Mesothelial cell of epicardium (in vitro differentiated cells): ENCODE measurements around the gene EMP3. TPM values are rescaled to one million over a fixed set of nuclear protein-coding genes. Genes with fewer than 3 reads are reported as not detected.

Source experiments
- DNase-seq, 2 experiments: peaks; one replicate each; pipeline ENCODE4 v3.0.0; 2021; ENCODE audit warnings: low spot score in 2 of 2; ENCODE audit not compliant: unreplicated experiment in 2 of 2
- H3K27ac Mint-ChIP-seq: 2 replicates; pipeline ENCODE4 v1.8.0; 2021; ENCODE audit warnings: mixed read lengths
- H3K27me3 Mint-ChIP-seq: 2 replicates; pipeline ENCODE4 v1.8.0; 2021; ENCODE audit warnings: low read depth, mixed read lengths
- H3K36me3 Mint-ChIP-seq: 2 replicates; pipeline ENCODE4 v1.8.0; 2021; ENCODE audit warnings: mixed read lengths
- H3K4me1 Mint-ChIP-seq: 2 replicates; pipeline ENCODE4 v1.8.0; 2021; ENCODE audit warnings: mixed read lengths
- H3K4me3 Mint-ChIP-seq: 2 replicates; pipeline ENCODE4 v1.8.0; 2021; ENCODE audit warnings: mild to moderate bottlenecking, moderate library complexity, mixed read lengths
- H3K9me3 Mint-ChIP-seq: 2 replicates; pipeline ENCODE4 v1.8.0; 2021; ENCODE audit warnings: mixed read lengths
- CTCF ChIP-seq: fragments of 200-600 bp; sonication (generic); IDR thresholded peaks from one replicate; pipeline ENCODE4 v1.5.0; 2021; ENCODE audit warnings: antibody characterized with exemption; ENCODE audit not compliant: unreplicated experiment
- total RNA-seq: library from RNA; stranded (reverse); gene quantifications from 3 replicates; pipeline ENCODE4 v1.2.1, GENCODE V29; 2021

EMP3 gene, protein sequence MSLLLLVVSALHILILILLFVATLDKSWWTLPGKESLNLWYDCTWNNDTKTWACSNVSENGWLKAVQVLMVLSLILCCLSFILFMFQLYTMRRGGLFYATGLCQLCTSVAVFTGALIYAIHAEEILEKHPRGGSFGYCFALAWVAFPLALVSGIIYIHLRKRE
- 50.2 to 57.3 TPM (median 52.5 TPM) in 3 replicates for total RNA-seq

- Mint-ChIP-seq H3K4me1 (peaks cover 61% of the 10 kb centered on the region), H3K27ac (peak within 1 kb of the TSS; percentile 91), H3K36me3 (peaks cover 6% of the 10 kb centered on the region), H3K9me3 (no peaks in the 10 kb centered on the region), H3K27me3 (no peaks in the 10 kb centered on the region), H3K4me3 (peak within 1 kb of the TSS; percentile 73)
- peak; percentile 74 to 83 for DNase-seq
- TF ChIP-seq CTCF, result no peak
These were observed at the start of gene EMP3 for GRCh38 chr19:48325265-48325910. Gene EMP3, plus strand, starts transcription at chr19:48325552. Its CDS starts 1,293 bp downstream, at chr19:48326845.

GRCh38 chr19:48279747-48280146 is 45.6 kb upstream of the EMP3 start:
- Mint-ChIP-seq H3K27me3 (no peaks in the 10 kb centered on the region), H3K4me3 (no peak overlapping the region), H3K9me3 (no peaks in the 10 kb centered on the region), H3K27ac (no peak overlapping the region), H3K36me3 (peaks cover 27% of the 10 kb centered on the region), H3K4me1 (peaks cover 2% of the 10 kb centered on the region)
- no peak for DNase-seq
- TF ChIP-seq CTCF, result no peak

DNA sequence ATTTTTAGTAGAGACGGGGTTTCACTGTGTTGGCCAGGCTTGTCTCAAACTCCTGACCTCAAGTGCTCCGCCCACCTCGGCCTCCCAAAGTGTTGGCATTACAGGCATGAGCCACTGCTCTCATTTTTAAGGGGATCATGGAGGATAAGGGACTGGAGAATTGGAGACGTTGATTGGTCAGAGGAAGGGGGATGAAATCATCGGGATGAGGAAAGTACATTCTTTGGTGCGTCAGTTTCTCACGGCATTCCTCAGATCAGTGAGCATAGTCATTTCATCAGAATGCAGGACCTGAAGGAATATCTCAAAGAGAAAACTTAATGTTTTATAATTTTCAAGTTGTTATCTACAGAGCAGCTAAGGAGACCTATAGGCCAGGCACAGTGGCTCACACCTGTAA is 41.4 kb upstream of the EMP3 start:
- Mint-ChIP-seq H3K36me3 (peaks cover 50% of the 10 kb centered on the region), H3K4me3 (no peak overlapping the region), H3K27me3 (no peaks in the 10 kb centered on the region), H3K27ac (no peak overlapping the region), H3K4me1 (peaks cover 6% of the 10 kb centered on the region), H3K9me3 (peaks cover 13% of the 10 kb centered on the region)
- TF ChIP-seq CTCF, result no peak
- DNase-seq, result no peak

- H3K4me1 Mint-ChIP-seq, result peaks cover 6% of the 10 kb centered on the region
- TF ChIP-seq CTCF, result no peak
- H3K9me3 Mint-ChIP-seq, result peaks cover 13% of the 10 kb centered on the region
- peaks cover 53% of the 10 kb centered on the region for H3K36me3 Mint-ChIP-seq
- H3K4me3 Mint-ChIP-seq, result no peak overlapping the region
- DNase-seq, result no peak
- peak overlapping the region; percentile 56 for H3K27ac Mint-ChIP-seq
- H3K27me3 Mint-ChIP-seq, result no peaks in the 10 kb centered on the region
These were observed 40.5 kb upstream of the EMP3 start for GRCh38 chr19:48284896-48285295.

DNA sequence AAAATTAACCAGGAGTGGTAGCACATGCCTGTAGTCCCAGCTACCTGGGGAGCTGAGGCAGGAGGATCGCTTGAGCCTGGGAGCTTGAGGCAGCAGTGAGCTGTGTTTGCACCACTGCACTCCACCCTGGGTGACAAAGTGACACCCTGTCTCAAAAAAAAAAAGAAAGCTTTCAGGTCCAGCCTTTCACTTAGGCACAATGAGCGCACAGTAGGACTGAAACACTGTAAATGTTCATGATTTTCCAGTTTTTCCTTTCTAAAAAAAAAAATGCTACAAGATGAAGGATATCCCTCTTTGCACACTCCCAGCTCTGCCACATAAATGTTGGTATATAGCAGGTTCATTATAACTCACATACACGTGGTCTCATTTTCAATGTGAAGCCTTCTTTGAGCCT is 37.6 kb upstream of the EMP3 start:
- TF ChIP-seq CTCF, result no peak
- H3K27me3 Mint-ChIP-seq, result peaks cover 3% of the 10 kb centered on the region
- H3K36me3 Mint-ChIP-seq, result peaks cover 46% of the 10 kb centered on the region
- H3K27ac Mint-ChIP-seq, result no peak overlapping the region
- no peak overlapping the region for H3K4me3 Mint-ChIP-seq
- DNase-seq, result no peak
- peaks cover 13% of the 10 kb centered on the region for H3K9me3 Mint-ChIP-seq
- H3K4me1 Mint-ChIP-seq, result peaks cover 13% of the 10 kb centered on the region
